WTC11 (cell line): ENCODE results near the gene SLC48A1. TPM values are rescaled to one million over a fixed set of nuclear protein-coding genes. Genes with fewer than 3 reads are reported as not detected.

Experiments
- ATAC-seq: fragments of 200-7000 bp; cut with Tn5 transposase; 2 replicates; pipeline ENCODE4 v1.10.0; 2021; ENCODE audit warnings: mild to moderate bottlenecking, moderate library complexity
- CTCF ChIA-PET: fragments of 300-600 bp; sonication (Branson Sonifier 250); formaldehyde crosslinking; loops from one replicate; lab custom pipeline; 2021; ENCODE audit warnings: antibody characterized with exemption; lab: Charles Lee
- POLR2A ChIA-PET: fragments of 350-600 bp; sonication (Branson Sonifier 250); formaldehyde crosslinking; loops from one replicate; lab custom pipeline; 2021; ENCODE audit warnings: antibody characterized with exemption; lab: Charles Lee
- DNase-seq: peaks from one replicate; pipeline ENCODE4 v3.0.0; 2021; ENCODE audit warnings: low spot score
- H3K27ac Mint-ChIP-seq: 2 replicates; pipeline ENCODE4 v1.8.0; 2021; ENCODE audit warnings: mixed read lengths
- H3K27me3 Mint-ChIP-seq: 2 replicates; pipeline ENCODE4 v1.8.0; 2021; ENCODE audit warnings: low read depth, mild to moderate bottlenecking, moderate library complexity, mixed read lengths
- H3K36me3 Mint-ChIP-seq: 2 replicates; pipeline ENCODE4 v1.8.0; 2021; ENCODE audit warnings: mixed read lengths
- H3K4me1 Mint-ChIP-seq: 2 replicates; pipeline ENCODE4 v1.8.0; 2022; ENCODE audit warnings: mixed read lengths
- H3K4me3 Mint-ChIP-seq: 2 replicates; pipeline ENCODE4 v1.8.0; 2021; ENCODE audit warnings: mild to moderate bottlenecking, moderate library complexity, mixed read lengths
- H3K9me3 Mint-ChIP-seq: 2 replicates; pipeline ENCODE4 v1.8.0; 2021; ENCODE audit warnings: mixed read lengths
- CBFB ChIP-seq: sonication (generic); formaldehyde crosslinking; IDR thresholded peaks from 2 replicates; pipeline ENCODE4 v1.8.1; 2022; ENCODE audit warnings: mild to moderate bottlenecking, low read depth, missing genetic modification reagents
- CREM ChIP-seq: sonication (generic); formaldehyde crosslinking; IDR thresholded peaks from 2 replicates; pipeline ENCODE4 v1.8.1; 2022; ENCODE audit warnings: mild to moderate bottlenecking, missing genetic modification reagents, moderate library complexity
- KAT7 ChIP-seq: sonication (generic); formaldehyde crosslinking; IDR thresholded peaks from 2 replicates; pipeline ENCODE4 v1.8.1; 2023; ENCODE audit warnings: missing genetic modification reagents, mild to moderate bottlenecking, borderline replicate concordance
- MXD4 ChIP-seq: fragments of 250-450 bp; sonication (Bioruptor Pico); IDR thresholded peaks from 2 replicates; pipeline ENCODE4 v1.8.0; 2021; ENCODE audit warnings: mild to moderate bottlenecking, moderate library complexity, borderline replicate concordance
- MYBL2 ChIP-seq: sonication (generic); formaldehyde crosslinking; IDR thresholded peaks from 2 replicates; pipeline ENCODE4 v1.8.1; 2023; ENCODE audit warnings: mild to moderate bottlenecking, moderate library complexity, missing genetic modification reagents
- NFATC4 ChIP-seq: fragments of 250-450 bp; sonication (Bioruptor Pico); IDR thresholded peaks from 2 replicates; pipeline ENCODE4 v1.9.0; 2021; ENCODE audit warnings: mild to moderate bottlenecking
- OVOL2 ChIP-seq: fragments of 250-450 bp; sonication (Bioruptor Pico); IDR thresholded peaks from 2 replicates; pipeline ENCODE4 v1.9.0; 2021; ENCODE audit warnings: mild to moderate bottlenecking, borderline replicate concordance
- PRRX2 ChIP-seq: fragments of 250-450 bp; sonication (Bioruptor Pico); IDR thresholded peaks from 2 replicates; pipeline ENCODE4 v1.8.0; 2021; ENCODE audit warnings: mild to moderate bottlenecking
- SOX15 ChIP-seq: fragments of 250-450 bp; sonication (Bioruptor Pico); IDR thresholded peaks from 2 replicates; pipeline ENCODE4 v1.9.0; 2021; ENCODE audit warnings: mild to moderate bottlenecking
- TEAD1 ChIP-seq: sonication (generic); formaldehyde crosslinking; IDR thresholded peaks from 2 replicates; pipeline ENCODE4 v1.8.0; 2022; ENCODE audit warnings: mild to moderate bottlenecking, missing genetic modification reagents
- total RNA-seq: library from RNA; stranded (reverse); gene quantifications from 3 replicates; pipeline ENCODE4 v1.2.3, GENCODE V29; 2021
- TF ChIP-seq, protein P1 (sequence below): sonication (generic); formaldehyde crosslinking; IDR thresholded peaks from 2 replicates; pipeline ENCODE4 v1.8.0; 2023; ENCODE audit warnings: missing genetic modification reagents
- TF ChIP-seq, protein P2 (sequence below): sonication (generic); formaldehyde crosslinking; IDR thresholded peaks from 2 replicates; pipeline ENCODE4 v1.8.1; 2023; ENCODE audit warnings: mild to moderate bottlenecking, missing genetic modification reagents
- TF ChIP-seq, protein P3 (sequence below): sonication (generic); formaldehyde crosslinking; IDR thresholded peaks from 2 replicates; pipeline ENCODE4 v1.8.0; 2022; ENCODE audit warnings: mild to moderate bottlenecking, missing genetic modification reagents
- TF ChIP-seq, protein P4 (sequence below): sonication (generic); formaldehyde crosslinking; IDR thresholded peaks from 2 replicates; pipeline ENCODE4 v1.8.1; 2022; ENCODE audit warnings: mild to moderate bottlenecking, moderate library complexity, missing genetic modification reagents
- TF ChIP-seq, protein P5 (sequence below): sonication (generic); formaldehyde crosslinking; IDR thresholded peaks from 2 replicates; pipeline ENCODE4 v1.8.0; 2022; ENCODE audit warnings: mild to moderate bottlenecking, missing genetic modification reagents
- TF ChIP-seq, protein P6 (sequence below): fragments of 250-450 bp; sonication (Bioruptor Pico); IDR thresholded peaks from 2 replicates; pipeline ENCODE4 v1.9.0; 2021; ENCODE audit warnings: mild to moderate bottlenecking
- TF ChIP-seq, protein P7 (sequence below): sonication (generic); formaldehyde crosslinking; conservative IDR thresholded peaks from 2 replicates; pipeline ENCODE4 v1.8.1; 2022; ENCODE audit warnings: mild to moderate bottlenecking, missing genetic modification reagents
- TF ChIP-seq, protein P8 (sequence below): sonication (generic); formaldehyde crosslinking; IDR thresholded peaks from 2 replicates; pipeline ENCODE4 v1.8.0; 2022; ENCODE audit warnings: mild to moderate bottlenecking, missing genetic modification reagents
- TF ChIP-seq, protein P9 (sequence below): fragments of 250-450 bp; sonication (Bioruptor Pico); IDR thresholded peaks from 2 replicates; pipeline ENCODE4 v2.1.2; 2022; ENCODE audit warnings: mild to moderate bottlenecking, moderate library complexity
- TF ChIP-seq, protein P10 (sequence below): sonication (generic); formaldehyde crosslinking; IDR thresholded peaks from 2 replicates; pipeline ENCODE4 v1.8.1; 2022; ENCODE audit warnings: mild to moderate bottlenecking, missing genetic modification reagents, moderate library complexity, borderline replicate concordance

SLC48A1 gene
- total RNA-seq, 1 experiment from 2014 or later: 13.8 TPM

DNA sequence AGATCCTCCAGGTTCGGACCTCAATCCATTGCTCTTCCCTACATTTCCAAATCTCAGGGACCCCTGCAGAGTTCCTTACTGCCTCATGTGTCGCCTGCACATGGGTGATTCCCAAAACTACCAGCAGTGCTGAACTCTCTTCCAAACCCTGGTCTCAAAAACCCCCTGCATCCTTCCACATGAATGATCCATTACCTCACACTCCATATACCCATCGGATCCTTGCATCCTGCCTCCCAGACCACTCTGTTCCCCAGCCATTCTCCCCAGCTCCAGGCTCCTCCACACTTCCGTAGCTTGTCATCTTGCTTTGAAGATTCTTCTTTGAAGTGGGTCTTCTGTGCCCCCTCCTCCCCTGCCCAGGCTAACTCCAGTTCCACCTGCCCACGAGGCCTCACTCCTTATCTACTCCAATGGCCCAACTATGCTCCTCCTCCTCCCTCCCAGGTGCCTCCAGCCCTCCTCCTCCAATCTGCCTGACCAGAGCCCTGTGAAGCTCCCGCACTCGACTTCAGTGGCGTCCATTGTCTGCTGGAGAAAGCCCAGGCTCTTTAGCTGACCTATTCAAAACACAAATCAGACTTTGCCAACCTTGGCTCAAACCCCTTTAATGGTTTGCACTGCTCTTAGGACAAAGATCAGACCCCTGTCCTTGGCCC is 28.1 kb upstream of the SLC48A1 start (continued):
- no peak for TF ChIP-seq KAT7 (CRISPR knock-in tag)
- TF ChIP-seq, protein P1, sequence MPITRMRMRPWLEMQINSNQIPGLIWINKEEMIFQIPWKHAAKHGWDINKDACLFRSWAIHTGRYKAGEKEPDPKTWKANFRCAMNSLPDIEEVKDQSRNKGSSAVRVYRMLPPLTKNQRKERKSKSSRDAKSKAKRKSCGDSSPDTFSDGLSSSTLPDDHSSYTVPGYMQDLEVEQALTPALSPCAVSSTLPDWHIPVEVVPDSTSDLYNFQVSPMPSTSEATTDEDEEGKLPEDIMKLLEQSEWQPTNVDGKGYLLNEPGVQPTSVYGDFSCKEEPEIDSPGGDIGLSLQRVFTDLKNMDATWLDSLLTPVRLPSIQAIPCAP (CRISPR knock-in tag): no peak
- TF ChIP-seq OVOL2: no peak
- TF ChIP-seq, protein P2, sequence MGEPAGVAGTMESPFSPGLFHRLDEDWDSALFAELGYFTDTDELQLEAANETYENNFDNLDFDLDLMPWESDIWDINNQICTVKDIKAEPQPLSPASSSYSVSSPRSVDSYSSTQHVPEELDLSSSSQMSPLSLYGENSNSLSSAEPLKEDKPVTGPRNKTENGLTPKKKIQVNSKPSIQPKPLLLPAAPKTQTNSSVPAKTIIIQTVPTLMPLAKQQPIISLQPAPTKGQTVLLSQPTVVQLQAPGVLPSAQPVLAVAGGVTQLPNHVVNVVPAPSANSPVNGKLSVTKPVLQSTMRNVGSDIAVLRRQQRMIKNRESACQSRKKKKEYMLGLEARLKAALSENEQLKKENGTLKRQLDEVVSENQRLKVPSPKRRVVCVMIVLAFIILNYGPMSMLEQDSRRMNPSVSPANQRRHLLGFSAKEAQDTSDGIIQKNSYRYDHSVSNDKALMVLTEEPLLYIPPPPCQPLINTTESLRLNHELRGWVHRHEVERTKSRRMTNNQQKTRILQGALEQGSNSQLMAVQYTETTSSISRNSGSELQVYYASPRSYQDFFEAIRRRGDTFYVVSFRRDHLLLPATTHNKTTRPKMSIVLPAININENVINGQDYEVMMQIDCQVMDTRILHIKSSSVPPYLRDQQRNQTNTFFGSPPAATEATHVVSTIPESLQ (CRISPR knock-in tag): no peak
- TF ChIP-seq, protein P3, sequence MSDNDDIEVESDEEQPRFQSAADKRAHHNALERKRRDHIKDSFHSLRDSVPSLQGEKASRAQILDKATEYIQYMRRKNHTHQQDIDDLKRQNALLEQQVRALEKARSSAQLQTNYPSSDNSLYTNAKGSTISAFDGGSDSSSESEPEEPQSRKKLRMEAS: no peak
- TF ChIP-seq, protein P4, sequence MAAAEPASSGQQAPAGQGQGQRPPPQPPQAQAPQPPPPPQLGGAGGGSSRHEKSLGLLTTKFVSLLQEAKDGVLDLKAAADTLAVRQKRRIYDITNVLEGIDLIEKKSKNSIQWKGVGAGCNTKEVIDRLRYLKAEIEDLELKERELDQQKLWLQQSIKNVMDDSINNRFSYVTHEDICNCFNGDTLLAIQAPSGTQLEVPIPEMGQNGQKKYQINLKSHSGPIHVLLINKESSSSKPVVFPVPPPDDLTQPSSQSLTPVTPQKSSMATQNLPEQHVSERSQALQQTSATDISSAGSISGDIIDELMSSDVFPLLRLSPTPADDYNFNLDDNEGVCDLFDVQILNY (CRISPR knock-in tag): no peak
- no peak for TF ChIP-seq SOX15 (CRISPR knock-in tag)

DNA sequence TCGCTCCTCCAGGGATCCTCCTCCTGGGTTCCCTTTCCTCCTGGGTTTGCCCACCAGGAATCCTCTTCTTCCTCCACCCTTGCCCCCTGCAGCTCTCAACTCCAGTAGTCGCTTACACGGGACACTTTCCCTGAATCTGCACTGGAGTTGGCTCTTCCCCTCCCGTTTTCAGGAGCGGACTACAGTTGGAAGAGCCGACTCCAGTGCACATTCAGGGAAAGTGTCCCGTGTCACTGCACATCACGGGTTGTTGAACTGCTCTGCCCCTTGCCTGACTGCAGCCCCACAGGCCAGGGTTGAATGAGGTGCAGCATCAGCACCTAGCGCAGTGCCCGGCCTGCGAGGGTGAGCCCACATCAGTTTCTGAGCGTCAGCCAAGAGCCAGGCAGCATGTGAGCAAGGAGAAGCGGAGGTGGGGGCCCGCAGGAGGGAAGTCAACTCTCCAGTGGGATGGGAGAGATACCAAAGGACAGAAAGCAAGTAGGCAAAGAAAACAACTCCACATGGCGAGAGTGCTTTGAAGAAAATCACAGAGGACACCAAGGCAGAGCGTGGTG is 27.5 kb upstream of the SLC48A1 start:
- ATAC-seq (no peak), DNase-seq (no peak)
- no peak overlapping the region for H3K4me3 Mint-ChIP-seq
- CTCF ChIA-PET: interaction anchor here (2.1 to 15.4 kb wide), 8 partner anchors 10 to 95 kb away, joined by 6 to 735 read pairs (median 46); partner anchors contain the start of genes RAPGEF3, RPAP3 and SLC48A1
- no peak for TF ChIP-seq SOX15 (CRISPR knock-in tag)
- TF ChIP-seq, protein P5, sequence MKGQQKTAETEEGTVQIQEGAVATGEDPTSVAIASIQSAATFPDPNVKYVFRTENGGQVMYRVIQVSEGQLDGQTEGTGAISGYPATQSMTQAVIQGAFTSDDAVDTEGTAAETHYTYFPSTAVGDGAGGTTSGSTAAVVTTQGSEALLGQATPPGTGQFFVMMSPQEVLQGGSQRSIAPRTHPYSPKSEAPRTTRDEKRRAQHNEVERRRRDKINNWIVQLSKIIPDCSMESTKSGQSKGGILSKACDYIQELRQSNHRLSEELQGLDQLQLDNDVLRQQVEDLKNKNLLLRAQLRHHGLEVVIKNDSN: no peak
- TF ChIP-seq, protein P6, sequence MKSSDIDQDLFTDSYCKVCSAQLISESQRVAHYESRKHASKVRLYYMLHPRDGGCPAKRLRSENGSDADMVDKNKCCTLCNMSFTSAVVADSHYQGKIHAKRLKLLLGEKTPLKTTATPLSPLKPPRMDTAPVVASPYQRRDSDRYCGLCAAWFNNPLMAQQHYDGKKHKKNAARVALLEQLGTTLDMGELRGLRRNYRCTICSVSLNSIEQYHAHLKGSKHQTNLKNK (CRISPR knock-in tag): no peak
- TF ChIP-seq MXD4 (CRISPR knock-in tag): no peak
- TF ChIP-seq NFATC4 (CRISPR knock-in tag): no peak
- TF ChIP-seq, protein P7, sequence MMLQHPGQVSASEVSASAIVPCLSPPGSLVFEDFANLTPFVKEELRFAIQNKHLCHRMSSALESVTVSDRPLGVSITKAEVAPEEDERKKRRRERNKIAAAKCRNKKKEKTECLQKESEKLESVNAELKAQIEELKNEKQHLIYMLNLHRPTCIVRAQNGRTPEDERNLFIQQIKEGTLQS (CRISPR knock-in tag): no peak
- peaks cover 33% of the 10 kb centered on the region for H3K4me1 Mint-ChIP-seq
- POLR2A ChIA-PET: interaction anchor here (3.4 kb wide), 1 partner anchor 33 kb away, joined by 17 read pairs; no protein-coding TSS in a partner anchor
- H3K9me3 Mint-ChIP-seq: no peaks in the 10 kb centered on the region
- H3K36me3 Mint-ChIP-seq: no peaks in the 10 kb centered on the region
- H3K27ac Mint-ChIP-seq: no peak overlapping the region
- peaks cover 7% of the 10 kb centered on the region; the same call in 1 of the 2 replicates for H3K27me3 Mint-ChIP-seq

DNA sequence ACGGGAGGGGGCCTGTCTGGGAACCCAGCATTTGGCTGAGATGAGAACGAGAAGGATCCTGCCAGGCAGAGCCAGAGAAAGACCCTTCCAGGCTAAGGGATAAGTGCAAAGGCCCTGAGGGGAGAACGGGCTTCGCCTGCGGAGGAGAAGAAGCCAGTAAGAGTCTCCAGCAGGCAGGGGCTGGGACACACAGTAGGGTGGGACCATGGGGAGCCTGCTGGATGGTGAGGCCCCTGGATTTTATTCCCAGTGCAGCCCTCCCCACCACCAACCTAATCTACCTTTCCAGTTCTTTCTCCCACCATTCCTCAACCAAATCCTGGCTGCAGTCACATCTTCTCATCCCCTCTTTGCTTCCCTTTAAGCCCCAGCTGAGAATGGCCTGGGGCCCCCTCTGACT is 27.0 kb upstream of the SLC48A1 start:
- Mint-ChIP-seq H3K9me3 (no peaks in the 10 kb centered on the region), H3K27ac (no peak overlapping the region), H3K4me3 (no peak overlapping the region), H3K27me3 (peaks cover 7% of the 10 kb centered on the region; the same call in 1 of the 2 replicates), H3K36me3 (no peaks in the 10 kb centered on the region), H3K4me1 (peaks cover 33% of the 10 kb centered on the region)
- DNase-seq: no peak
- ATAC-seq: no peak
- ChIA-PET POLR2A (no interaction called here), CTCF (interaction anchor here (2.0 to 2.3 kb wide), 2 partner anchors 12 to 21 kb away, joined by 7 to 12 read pairs; partner anchors contain the start of gene RAPGEF3)
- no peak for TF ChIP-seq MYBL2 (CRISPR knock-in tag)
- no peak for TF ChIP-seq CREM
- TF ChIP-seq, protein P8, sequence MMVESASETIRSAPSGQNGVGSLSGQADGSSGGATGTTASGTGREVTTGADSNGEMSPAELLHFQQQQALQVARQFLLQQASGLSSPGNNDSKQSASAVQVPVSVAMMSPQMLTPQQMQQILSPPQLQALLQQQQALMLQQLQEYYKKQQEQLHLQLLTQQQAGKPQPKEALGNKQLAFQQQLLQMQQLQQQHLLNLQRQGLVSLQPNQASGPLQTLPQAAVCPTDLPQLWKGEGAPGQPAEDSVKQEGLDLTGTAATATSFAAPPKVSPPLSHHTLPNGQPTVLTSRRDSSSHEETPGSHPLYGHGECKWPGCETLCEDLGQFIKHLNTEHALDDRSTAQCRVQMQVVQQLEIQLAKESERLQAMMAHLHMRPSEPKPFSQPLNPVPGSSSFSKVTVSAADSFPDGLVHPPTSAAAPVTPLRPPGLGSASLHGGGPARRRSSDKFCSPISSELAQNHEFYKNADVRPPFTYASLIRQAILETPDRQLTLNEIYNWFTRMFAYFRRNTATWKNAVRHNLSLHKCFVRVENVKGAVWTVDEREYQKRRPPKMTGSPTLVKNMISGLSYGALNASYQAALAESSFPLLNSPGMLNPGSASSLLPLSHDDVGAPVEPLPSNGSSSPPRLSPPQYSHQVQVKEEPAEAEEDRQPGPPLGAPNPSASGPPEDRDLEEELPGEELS (CRISPR knock-in tag): no peak
- TF ChIP-seq, protein P9, sequence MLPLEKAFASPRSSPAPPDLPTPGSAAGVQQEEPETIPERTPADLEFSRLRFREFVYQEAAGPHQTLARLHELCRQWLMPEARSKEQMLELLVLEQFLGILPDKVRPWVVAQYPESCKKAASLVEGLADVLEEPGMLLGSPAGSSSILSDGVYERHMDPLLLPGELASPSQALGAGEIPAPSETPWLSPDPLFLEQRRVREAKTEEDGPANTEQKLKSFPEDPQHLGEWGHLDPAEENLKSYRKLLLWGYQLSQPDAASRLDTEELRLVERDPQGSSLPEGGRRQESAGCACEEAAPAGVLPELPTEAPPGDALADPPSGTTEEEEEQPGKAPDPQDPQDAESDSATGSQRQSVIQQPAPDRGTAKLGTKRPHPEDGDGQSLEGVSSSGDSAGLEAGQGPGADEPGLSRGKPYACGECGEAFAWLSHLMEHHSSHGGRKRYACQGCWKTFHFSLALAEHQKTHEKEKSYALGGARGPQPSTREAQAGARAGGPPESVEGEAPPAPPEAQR: no peak
- TF ChIP-seq PRRX2 (CRISPR knock-in tag): no peak
- TF ChIP-seq, protein P10, sequence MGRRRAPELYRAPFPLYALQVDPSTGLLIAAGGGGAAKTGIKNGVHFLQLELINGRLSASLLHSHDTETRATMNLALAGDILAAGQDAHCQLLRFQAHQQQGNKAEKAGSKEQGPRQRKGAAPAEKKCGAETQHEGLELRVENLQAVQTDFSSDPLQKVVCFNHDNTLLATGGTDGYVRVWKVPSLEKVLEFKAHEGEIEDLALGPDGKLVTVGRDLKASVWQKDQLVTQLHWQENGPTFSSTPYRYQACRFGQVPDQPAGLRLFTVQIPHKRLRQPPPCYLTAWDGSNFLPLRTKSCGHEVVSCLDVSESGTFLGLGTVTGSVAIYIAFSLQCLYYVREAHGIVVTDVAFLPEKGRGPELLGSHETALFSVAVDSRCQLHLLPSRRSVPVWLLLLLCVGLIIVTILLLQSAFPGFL (CRISPR knock-in tag): no peak
- TF ChIP-seq, protein P7 (CRISPR knock-in tag): no peak
- no peak for TF ChIP-seq TEAD1 (CRISPR knock-in tag)
- no peak for TF ChIP-seq NFATC4 (CRISPR knock-in tag)
- TF ChIP-seq CBFB (CRISPR knock-in tag): no peak
